ENCODE results near the gene MRPL34.

The MRPL34 gene

GRCh38 chr19:17347877-17348276 is 42.2 kb downstream of the MRPL34 start:
- ATAC-seq (replicated peaks) (no peak), DNase-seq (no peak)
- H3K27me3 Mint-ChIP-seq, result peaks cover 34 to 60% of the 10 kb centered on the region in 2 donors
- peaks cover 9 to 32% of the 10 kb centered on the region in 2 donors for H3K4me1 Mint-ChIP-seq
- peaks cover 2 to 12% of the 10 kb centered on the region in 2 donors for H3K36me3 Mint-ChIP-seq
- H3K9me3 Mint-ChIP-seq, result no peaks in the 10 kb centered on the region
- no peak overlapping the region for H3K4me3 Mint-ChIP-seq
- H3K27ac Mint-ChIP-seq, result no peak overlapping the region

- ATAC-seq (replicated peaks) (no peak), DNase-seq (no peak)
- Mint-ChIP-seq H3K9me3 (no peaks in the 10 kb centered on the region), H3K27me3 (peaks cover 42 to 68% of the 10 kb centered on the region in 2 donors), H3K4me3 (no peak overlapping the region), H3K4me1 (peaks cover 9 to 32% of the 10 kb centered on the region in 2 donors), H3K27ac (no peak overlapping the region), H3K36me3 (peaks cover 2 to 10% of the 10 kb centered on the region in 2 donors)
Measured at GRCh38 chr19:17348700-17349099, 43.0 kb downstream of the MRPL34 start.

- Mint-ChIP-seq H3K27me3 (peaks cover 46 to 67% of the 10 kb centered on the region in 2 donors), H3K36me3 (no peaks in the 10 kb centered on the region), H3K9me3 (no peaks in the 10 kb centered on the region), H3K4me3 (no peak overlapping the region), H3K4me1 (peaks cover 4 to 21% of the 10 kb centered on the region in 2 donors), H3K27ac (no peak overlapping the region)
- DNase-seq (no peak), ATAC-seq (replicated peaks) (no peak)
Measured at GRCh38 chr19:17351815-17352435, 46.3 kb downstream of the MRPL34 start.

GRCh38 chr19:17352608-17353280 is 47.1 kb downstream of the MRPL34 start:
- H3K27me3 Mint-ChIP-seq, result peaks cover 44 to 59% of the 10 kb centered on the region in 2 donors
- no peaks in the 10 kb centered on the region for H3K9me3 Mint-ChIP-seq
- H3K27ac Mint-ChIP-seq, result no peak overlapping the region
- H3K36me3 Mint-ChIP-seq, result no peaks in the 10 kb centered on the region
- peaks cover 4 to 13% of the 10 kb centered on the region in 2 donors for H3K4me1 Mint-ChIP-seq
- DNase-seq (no peak), ATAC-seq (replicated peaks) (no peak)
- no peak overlapping the region for H3K4me3 Mint-ChIP-seq

- peaks cover 41 to 53% of the 10 kb centered on the region in 2 donors for H3K27me3 Mint-ChIP-seq
- DNase-seq (no peak), ATAC-seq (replicated peaks) (no peak)
- peak overlapping the region; percentile 3 for H3K27ac Mint-ChIP-seq
- H3K36me3 Mint-ChIP-seq, result no peaks in the 10 kb centered on the region
- no peaks in the 10 kb centered on the region for H3K9me3 Mint-ChIP-seq
- H3K4me1 Mint-ChIP-seq, result peaks cover 4 to 10% of the 10 kb centered on the region in 2 donors
- H3K4me3 Mint-ChIP-seq, result no peak overlapping the region
Measured at GRCh38 chr19:17353386-17353785, 47.7 kb downstream of the MRPL34 start.

Measured in stimulated activated naive B cell treated with anti-CD40 and anti-IgM and Interleukin-4, amounts not matched to agents 10 μg/mL and 1 μg/mL and 100 μg/mL, for 72 hours (primary cell).